HepG2 (cell line): ENCODE measurements around the gene CEP57L1. TPM values are rescaled to one million over a fixed set of nuclear protein-coding genes. Genes with fewer than 3 reads are reported as not detected.

Source experiments
- ATAC-seq: fragments of 200-7000 bp; cut with Tn5 transposase; 3 replicates; pipeline ENCODE4 v1.9.1; 2020; ENCODE audit warnings: mild to moderate bottlenecking, moderate library complexity
- BruUV-seq: library from RNA; stranded (reverse); fragments of 400-500 nt; replicated peaks from 2 replicates; lab custom pipeline; 2021; lab: Mats Ljungman, UMichigan
- CTCF ChIA-PET: fragments of 300-600 bp; formaldehyde crosslinking; extraction: SDS; loops from one replicate; lab custom pipeline; 2021; ENCODE audit warnings: low total read pairs, inconsistent platforms, low intra/inter-chr PET ratio; lab: Yijun Ruan, JAX
- POLR2A ChIA-PET: fragments of 350-600 bp; sonication (Branson Sonifier 250); formaldehyde crosslinking; loops from one replicate; lab custom pipeline; 2020; ENCODE audit warnings: antibody characterized with exemption, inconsistent platforms; lab: Yijun Ruan, JAX
- DNase-seq: peaks from one replicate; pipeline ENCODE4 v3.0.0-alpha.2; 2015; ENCODE audit warnings: low spot score
- FAIRE-seq: peaks from 3 replicates; lab custom pipeline; 2011; peaks lifted over from hg19 to GRCh38; lab: Jason Lieb, UNC
- H2AFZ ChIP-seq: one replicate; pipeline ENCODE4 v1.6.1; 2011; ENCODE audit warnings: low read length, inconsistent platforms
- H3K27ac ChIP-seq: fragments of 300-600 bp; 3 replicates; pipeline ENCODE4 v1.8.0; 2011; ENCODE audit warnings: mixed run types, mild to moderate bottlenecking, mixed read lengths, low read length, inconsistent platforms; ENCODE audit not compliant: insufficient read depth; ENCODE audit errors: extremely low read length
- H3K27me3 ChIP-seq, 2 experiments: fragments of 200-600 bp in 1 of 2; 2 replicates in 1 of 2; 3 replicates in 1 of 2; pipeline versions ENCODE4 v1.6.0 to v1.8.0; 2011; ENCODE audit warnings: low read length in 2 of 2, mild to moderate bottlenecking in 2 of 2, moderate library complexity in 2 of 2, inconsistent platforms in 1 of 2; ENCODE audit not compliant: insufficient read depth in 2 of 2, control insufficient read depth in 1 of 2
- H3K36me3 ChIP-seq, 2 experiments: fragments of 200-600 bp in 1 of 2; replicated peaks in 1 of 2; 2 replicates in 1 of 2; 3 replicates in 1 of 2; pipeline versions ENCODE4 v1.5.1 to v1.8.0; 2011; ENCODE audit warnings: low read length in 2 of 2, inconsistent platforms in 1 of 2; ENCODE audit not compliant: insufficient read depth in 2 of 2, control insufficient read depth in 1 of 2
- H3K4me1 ChIP-seq: 2 replicates; pipeline ENCODE4 v1.5.1; 2012; ENCODE audit warnings: low read length, inconsistent platforms; ENCODE audit not compliant: insufficient read depth
- H3K4me2 ChIP-seq: 2 replicates; pipeline ENCODE4 v1.6.0; 2011; ENCODE audit warnings: low read depth, low read length, inconsistent platforms
- H3K4me3 ChIP-seq, 3 experiments: fragments of 200-600 bp in 1 of 3; sonication (generic), shearing (Covaris generic) in 1 of 3; replicated peaks in 1 of 3; 2 replicates each; pipeline ENCODE4 v1.5.1; 2011 to 2016; ENCODE audit warnings: low read length in 3 of 3, inconsistent platforms in 2 of 3, low read depth in 2 of 3, mild to moderate bottlenecking in 2 of 3, control low read depth in 1 of 3, mixed read lengths in 1 of 3; ENCODE audit not compliant: insufficient read depth in 1 of 3
- H3K79me2 ChIP-seq: one replicate; pipeline ENCODE4 v1.6.1; 2011; ENCODE audit warnings: low read length, inconsistent platforms; ENCODE audit not compliant: insufficient read depth
- H3K9ac ChIP-seq: 2 replicates; pipeline ENCODE4 v1.6.0; 2011; ENCODE audit warnings: mild to moderate bottlenecking, low read depth, low read length, inconsistent platforms; ENCODE audit not compliant: insufficient read depth
- H3K9me3 ChIP-seq: 2 replicates; pipeline ENCODE4 v1.5.1; 2012; ENCODE audit warnings: mild to moderate bottlenecking, low read length
- H4K20me1 ChIP-seq: 2 replicates; pipeline ENCODE4 v1.6.0; 2011; ENCODE audit warnings: inconsistent platforms, mild to moderate bottlenecking, low read length, moderate library complexity; ENCODE audit not compliant: insufficient read depth
- ARID4A ChIP-seq: sonication (generic); formaldehyde crosslinking; IDR thresholded peaks from 2 replicates; pipeline ENCODE4 v1.5.0; 2020; ENCODE audit warnings: mild to moderate bottlenecking, missing genetic modification reagents, borderline replicate concordance
- MAFF ChIP-seq: IDR thresholded peaks from 2 replicates; pipeline ENCODE4 v1.6.1; 2011; ENCODE audit warnings: low read depth, low read length, improper control_type of control experiment
- MAFK ChIP-seq, 2 experiments: IDR thresholded peaks in 1 of 2; conservative IDR thresholded peaks in 1 of 2; 2 replicates each; pipeline ENCODE4 v1.6.1; 2011; ENCODE audit warnings: improper control_type of control experiment in 2 of 2, low read length in 2 of 2
- ZNF576 ChIP-seq: sonication (generic); formaldehyde crosslinking; IDR thresholded peaks from 2 replicates; pipeline ENCODE4 v1.4.0; 2020; ENCODE audit warnings: mild to moderate bottlenecking, missing genetic modification reagents
- WGBS: methylation state at CpG from one replicate; pipeline ENCODE4 v1.1.6; 2017; ENCODE audit warnings: low lambda C conversion rate; 5-methylcytosine and 5-hydroxymethylcytosine counted together
- in situ Hi-C: cut with HindIII; loops from 2 replicates; pipeline ENCODE4 v1.10.0; 2017; ENCODE audit warnings: low pct_unique_long_range_greater_than_20kb; ENCODE audit not compliant: extremely low pct_ligation_motif_present
- intact Hi-C: fragments of 100-400 bp; cut with micrococcal nuclease; formaldehyde crosslinking; loops from one replicate; pipeline ENCODE4 v1.10.0; 2022; ENCODE audit not compliant: unreplicated experiment
- polyA plus RNA-seq, 8 experiments: library from polyadenylated mRNA; depleted of rRNA in 3 of 8; stranded (reverse) in 7 of 8; unstranded in 1 of 8; fragments of >200 nt; fragmentation: Illumina TruSeq in 4 of 8; extraction: Trizol in 4 of 8; gene quantifications; 2 replicates each; pipeline versions ENCODE4 v1.2.1 to v1.2.3, GENCODE V29; 2011 to 2016; ENCODE audit warnings: low read depth in 4 of 8, missing spikeins in 1 of 8, mixed read lengths in 1 of 8; ENCODE audit not compliant: insufficient read depth in 1 of 8
- total RNA-seq, 5 experiments: library from RNA; depleted of rRNA; stranded (reverse); fragments of >200 nt; fragmentation: Illumina TruSeq; extraction: Trizol; gene quantifications; 2 replicates each; pipeline ENCODE4 v1.2.3, GENCODE V29; 2016; ENCODE audit warnings: low read depth in 1 of 5

The CEP57L1 gene
- total and polyA plus RNA-seq, 2 of the 13 experiments (the other 11 are each of a cell fraction or from before 2014, with no cell fraction given) = 7.7 to 15.5 TPM

- Histone ChIP-seq H3K27ac (no peak overlapping the region), H3K4me1 (peaks cover 23% of the 10 kb centered on the region), H3K4me2 (no peak overlapping the region), H3K9ac (no peak overlapping the region), H2AFZ (no peak overlapping the region), H3K27me3 (no peaks in the 10 kb centered on the region), H3K9me3 (no peaks in the 10 kb centered on the region), H3K36me3 (no peaks in the 10 kb centered on the region), H4K20me1 (no peaks in the 10 kb centered on the region), H3K4me3 (no peak overlapping the region), H3K79me2 (no peaks in the 10 kb centered on the region)
- WGBS = 93% methylated on average over 2 of the region's 2 CpGs
- intact Hi-C loops (no loop called here), in situ Hi-C loops (no loop called here)
- CTCF ChIA-PET = no interaction called here
- POLR2A ChIA-PET = no interaction called here
- no peak for ATAC-seq
- DNase-seq = no peak
- TF ChIP-seq MAFK (conservative IDR thresholded peaks at IDR 0.05 in 1 of 2, IDR thresholded peaks at IDR 0.05 in 1 of 2; ENCODE audit: low read length in 2 of 2) = peak; percentile 52 to 76
- TF ChIP-seq ZNF576 (CRISPR knock-in tag) = no peak
- no peak for TF ChIP-seq ARID4A (CRISPR knock-in tag)
- peak; percentile 54 for TF ChIP-seq MAFF
- no TSS peak for BruUV-seq
- no peak for FAIRE-seq
Observed at GRCh38 chr6:109124219-109124618, 28.9 kb downstream of the CEP57L1 start.
